D341Med (cell line): Measurements from ENCODE around the gene CACNA2D4.

Source experiments
- DNase-seq: peaks from one replicate; pipeline ENCODE4 v3.0.0; 2012; ENCODE audit warnings: low spot score

Gene CACNA2D4

DNA sequence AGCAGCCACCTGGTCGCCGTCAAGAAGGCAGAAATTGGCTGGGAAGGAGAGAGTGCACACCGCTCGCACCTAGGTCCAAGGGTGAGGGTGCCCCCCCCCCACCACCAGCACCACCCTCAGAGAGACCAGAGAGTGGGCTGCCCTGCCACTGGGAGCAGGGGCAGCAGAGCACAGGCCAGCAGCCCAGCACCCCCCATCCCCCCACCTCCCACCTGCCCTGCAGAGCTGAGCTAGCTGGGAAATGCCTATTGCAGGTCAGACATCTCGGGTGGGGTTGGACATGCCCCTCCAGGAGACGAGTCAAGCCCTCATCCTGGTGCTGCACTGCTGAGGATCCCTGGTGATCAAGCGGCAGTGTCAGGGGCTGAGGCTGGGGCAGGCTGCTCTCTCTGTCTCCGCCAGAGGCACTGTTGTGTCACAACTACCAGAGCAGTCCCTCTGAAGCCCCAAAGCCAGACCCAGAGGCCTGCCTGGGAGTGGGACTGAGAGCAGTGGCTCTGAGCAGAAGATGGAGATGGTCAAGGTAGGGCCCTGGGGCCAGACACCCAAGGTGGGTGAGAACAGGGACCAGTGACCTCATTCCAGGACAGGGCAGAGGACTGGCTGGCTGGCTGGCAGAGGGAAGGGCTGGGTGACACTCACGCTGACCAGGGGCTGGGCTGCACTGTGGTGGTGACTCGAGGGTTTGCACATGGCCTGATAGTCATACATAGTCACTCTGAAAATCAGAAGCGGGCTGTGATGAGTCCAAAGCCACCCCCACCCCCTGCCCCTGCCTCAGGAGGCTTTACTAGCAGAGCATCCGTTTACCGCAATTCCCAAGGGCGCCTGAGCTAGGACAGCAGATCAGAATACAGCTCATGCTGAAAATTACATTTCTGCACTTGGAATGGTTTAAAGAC lies 117.8 kb downstream of the CACNA2D4 start:
- no peak for DNase-seq

DNA sequence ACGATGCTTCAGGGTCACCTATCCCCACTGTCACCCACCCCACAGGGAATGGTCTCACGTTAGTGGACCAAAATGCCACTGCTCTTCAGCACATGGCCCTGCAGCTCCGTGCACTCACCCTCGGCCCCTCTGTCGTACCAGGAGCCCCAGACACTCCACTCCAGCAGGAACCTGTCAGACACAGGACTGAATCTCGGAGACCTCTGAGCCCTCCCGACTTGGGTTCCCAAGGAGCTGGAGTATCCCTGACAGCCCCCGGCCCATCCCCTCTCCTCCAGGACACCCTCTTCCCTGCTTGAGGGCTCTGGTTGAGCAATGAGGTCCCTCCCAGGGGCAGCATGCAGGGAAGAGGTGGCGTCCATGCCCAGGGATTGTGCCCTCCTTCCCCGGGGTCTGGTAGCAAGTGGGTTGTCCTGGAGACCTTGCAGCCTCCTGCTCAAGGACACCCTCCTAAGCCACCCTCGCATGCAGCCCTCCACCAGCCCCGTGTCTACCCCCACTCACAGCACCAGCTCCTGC lies 118.5 kb downstream of the CACNA2D4 start:
- no peak for DNase-seq

DNA sequence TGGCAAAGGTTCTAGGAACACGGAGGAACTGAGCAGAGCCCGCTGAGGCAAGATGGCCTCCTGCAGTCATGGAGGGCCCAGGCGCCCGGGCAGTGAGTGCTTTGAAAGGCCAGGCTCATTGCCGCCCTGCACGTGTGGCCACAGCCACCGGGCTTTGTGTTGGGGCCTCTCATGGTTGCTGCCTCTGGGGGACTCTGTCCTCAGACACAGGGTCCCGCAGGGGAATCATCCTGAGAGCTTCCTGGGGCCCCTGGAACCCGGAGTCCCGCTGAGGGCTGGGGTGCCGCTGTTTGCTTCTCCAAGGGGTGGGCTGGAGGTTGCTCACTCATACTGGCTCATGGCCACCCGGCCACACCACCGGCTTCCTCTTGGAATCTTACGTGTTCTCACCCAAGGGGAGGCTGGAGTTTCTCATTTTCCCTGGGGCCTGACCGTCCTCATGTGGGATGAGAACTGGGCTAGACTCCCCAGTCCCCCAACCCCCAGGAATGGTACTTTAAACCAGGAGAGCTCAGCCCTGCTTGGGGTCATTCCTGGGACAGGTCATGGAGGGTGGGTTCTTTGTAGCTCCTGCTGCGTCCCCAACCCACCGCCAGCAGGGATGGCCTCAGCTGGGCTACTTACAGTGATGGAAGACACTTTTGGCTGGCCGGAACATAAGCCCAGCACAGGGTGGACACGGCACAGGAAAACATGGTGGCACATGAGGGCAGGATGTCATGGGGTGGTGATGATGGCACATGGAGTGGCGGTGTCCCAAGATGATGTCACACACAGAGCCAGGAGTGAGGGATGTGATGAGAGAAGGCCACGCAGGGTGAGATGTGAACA lies 119.2 kb downstream of the CACNA2D4 start:
- no peak for DNase-seq

DNA sequence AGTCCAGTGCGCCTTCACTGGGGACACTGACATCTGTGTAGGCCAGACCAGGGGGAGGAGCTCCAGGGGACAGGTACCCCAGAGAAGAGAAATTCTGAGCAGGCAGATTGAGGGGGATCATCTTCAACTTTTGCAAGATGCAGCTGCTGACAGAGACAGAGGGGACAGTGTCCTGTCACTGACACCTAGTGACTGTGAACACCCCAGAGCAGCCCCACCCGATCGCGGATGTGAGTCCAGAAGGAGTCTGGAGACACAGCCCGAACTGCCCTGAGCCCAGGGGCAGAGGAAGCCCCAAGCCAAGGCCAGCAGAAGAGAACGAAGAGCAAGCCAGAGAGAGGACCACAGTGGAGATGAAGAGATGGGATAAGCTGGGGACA lies 119.8 kb downstream of the CACNA2D4 start:
- DNase-seq, result no peak

DNA sequence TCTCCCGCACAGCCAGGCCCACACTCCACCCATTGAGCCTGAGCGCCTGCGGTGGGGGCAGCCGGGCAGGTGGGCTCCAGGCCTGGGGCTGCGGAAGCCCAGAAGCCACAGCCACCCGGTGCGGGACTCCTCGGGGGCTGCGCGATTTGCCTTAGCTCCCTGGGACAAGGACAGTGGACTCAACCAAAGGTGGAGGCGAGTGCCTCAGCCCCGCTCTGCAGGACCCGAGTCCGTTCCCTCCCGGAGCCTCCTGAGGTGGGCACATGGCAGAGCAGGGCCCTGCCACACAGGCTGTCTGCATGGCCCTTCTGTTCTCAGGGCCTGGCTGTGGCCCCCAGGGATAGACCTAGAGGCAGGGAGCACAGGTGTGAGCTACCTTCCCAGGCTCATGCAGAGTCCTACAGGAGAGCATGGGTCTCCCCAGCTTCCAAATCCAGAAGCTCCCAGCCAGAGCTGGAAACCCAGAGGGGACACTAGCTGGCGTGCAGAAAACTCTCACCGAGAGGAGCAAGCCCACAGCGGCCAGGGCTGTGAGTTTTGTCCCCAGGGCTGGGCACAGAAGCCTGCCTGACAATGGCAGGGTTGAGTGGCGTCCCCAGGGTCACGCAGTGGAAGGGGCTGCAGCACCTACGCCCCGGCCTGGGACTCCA lies 120.3 kb downstream of the CACNA2D4 start:
- no peak for DNase-seq

DNA sequence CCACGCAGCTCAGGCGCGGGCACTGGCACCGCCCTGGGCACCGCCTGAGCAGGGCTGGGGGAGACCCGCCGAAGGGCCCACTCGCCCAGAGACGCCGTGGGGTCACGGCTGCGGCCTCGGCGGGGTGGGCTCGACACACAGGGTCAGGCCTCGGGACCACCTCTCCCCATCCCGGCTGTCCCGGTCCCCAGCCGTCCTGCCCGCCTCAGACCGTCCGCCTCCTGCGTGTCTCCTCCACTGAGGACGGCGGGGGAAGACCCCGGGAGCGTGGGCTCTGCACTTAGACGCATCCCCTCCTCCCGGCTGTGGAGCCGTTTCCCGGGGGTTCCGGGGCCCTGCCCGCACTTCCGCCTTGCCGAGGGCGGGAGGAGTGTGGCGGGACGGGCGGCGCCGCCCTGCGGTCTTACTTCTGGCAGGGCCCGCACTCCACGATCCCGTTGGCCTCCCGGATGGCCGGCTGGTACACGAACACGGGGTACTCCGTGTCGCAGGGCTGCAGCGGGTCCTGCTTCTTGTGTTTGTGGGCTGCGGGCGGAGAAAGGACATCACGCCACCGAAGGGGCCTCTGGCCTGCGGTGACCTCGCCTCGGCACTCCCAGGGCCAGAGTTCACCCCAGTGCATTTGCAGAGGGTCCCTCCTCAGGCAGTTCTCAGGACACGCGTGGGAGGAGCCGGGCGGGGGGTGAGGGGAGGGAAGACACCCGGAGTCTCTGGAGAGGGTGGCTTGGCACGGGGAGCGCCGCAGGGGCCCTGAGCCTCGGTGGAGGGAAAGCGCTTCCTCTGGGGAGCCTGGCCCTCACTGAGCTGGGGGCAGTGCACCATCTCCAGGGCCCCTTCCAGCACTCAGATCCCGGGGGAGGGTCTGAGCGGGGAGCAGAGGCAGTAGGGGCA lies 121.2 kb downstream of the CACNA2D4 start:
- no peak for DNase-seq

DNA sequence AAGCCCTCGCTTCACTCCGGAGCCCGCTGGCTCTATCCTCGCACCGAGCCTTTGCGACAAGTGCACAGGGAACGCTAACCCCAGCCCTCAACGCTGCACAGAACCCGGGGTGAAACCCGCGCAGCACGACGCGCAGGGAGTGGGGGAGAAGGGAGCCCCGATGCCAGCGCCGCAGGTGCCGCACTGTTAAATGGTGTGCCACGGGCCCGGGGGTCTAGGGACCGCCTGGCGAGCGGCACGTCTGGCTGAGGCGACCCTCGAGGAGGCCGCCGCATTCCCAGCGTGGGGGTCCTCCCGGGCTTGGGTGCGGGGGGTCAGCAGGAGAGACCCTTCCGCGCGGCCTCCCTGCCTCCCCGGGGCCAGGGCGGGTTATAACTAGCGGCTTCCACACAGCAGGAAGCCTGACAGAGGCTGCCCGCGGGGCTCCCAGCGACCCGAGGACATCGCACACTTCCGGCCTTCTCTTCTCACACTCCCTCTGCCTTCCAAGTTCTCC lies 121.9 kb downstream of the CACNA2D4 start:
- no peak for DNase-seq

DNA sequence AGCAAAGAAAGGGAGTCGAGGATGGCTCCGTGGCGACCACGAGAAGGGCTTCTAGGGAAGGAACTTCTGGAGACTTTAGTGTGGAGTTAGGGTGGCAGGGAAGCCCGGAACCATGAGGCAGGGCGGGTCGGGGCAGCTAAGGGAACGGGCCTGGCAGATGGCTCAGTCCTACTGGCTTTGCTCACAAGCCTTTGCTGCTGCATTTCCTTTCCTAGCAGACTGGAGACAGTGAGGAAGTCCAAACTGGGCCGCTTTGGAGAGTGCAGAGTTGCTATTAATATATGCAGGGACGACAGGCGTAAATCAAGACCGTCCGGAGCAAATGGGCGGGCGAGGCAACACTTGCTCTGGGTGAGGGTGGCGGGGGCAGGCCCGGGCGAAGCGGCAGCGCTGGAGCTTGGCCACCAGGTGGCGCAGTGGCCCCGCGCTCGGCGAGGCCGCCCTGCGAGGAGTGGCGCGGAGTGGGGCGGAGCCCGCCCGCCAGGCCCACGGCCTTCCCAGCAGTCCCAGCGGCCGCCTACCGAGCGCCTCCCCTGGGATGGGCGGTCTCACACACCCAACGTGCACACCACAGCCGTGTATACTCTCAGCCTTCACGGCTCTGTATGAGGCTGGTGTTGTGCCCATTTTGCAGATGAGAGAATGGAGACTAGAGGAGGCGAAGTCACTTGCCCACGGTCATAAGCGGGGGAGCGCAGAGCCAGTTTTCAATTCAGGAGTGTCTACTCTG lies 122.5 kb downstream of the CACNA2D4 start:
- peak; percentile 97 for DNase-seq

DNA sequence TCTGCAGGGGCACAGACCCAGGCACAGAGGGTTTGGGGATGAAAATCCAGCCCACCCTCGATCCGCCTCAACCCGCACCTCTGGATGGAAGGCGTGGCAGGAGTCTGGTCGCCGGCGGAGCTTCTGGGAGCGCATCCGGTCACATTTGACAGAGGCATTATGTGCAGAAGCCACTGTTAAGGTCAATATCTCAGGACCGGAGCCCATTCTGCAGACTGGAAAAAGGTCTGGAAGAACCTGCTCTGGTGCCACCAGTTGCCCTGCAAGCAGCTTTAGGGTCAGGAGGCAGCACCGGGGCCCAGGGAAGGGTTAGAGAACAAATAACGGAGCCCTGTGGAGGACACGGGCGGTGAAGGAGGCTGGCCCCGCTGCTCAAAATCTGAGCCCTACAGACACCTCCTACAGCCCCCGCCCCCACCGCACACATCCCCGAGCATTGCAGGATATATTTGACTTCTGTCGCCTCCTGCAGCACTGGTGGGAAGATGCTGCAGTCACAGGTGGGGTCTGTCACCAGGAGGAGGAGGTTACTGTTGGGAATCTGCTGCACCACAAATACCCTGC lies 123.1 kb downstream of the CACNA2D4 start:
- DNase-seq, result no peak

DNA sequence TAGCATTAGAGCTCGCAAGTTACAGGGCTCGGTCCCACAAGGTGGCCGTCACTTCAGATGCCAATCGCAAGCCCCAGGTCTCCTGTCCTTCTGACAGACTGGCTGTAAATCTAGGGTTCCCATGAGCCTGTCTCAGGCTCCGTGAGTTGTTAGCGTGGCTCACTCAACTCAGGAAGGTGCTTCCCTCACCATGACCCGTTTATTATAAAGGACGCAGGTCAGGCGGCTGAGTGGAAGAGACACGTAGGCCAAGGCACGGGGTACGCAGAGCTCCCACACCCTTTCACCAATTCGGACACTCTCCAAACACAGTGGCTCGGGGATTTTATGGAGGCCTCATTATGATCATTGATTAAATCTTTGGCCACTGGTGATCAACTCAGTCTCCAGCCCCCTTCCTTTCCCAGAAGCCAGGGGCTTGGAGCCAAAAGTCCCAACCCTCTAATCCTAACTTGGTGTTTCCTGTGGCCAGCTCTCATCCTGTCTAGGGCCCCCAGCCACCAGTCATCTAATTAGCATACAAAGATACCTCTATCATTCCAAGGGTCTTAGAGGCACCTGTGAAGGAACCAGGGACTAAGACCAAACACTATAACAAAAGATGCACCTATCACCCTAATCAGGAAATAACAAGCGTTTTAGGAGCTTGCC lies 123.9 kb downstream of the CACNA2D4 start:
- DNase-seq, result no peak

DNA sequence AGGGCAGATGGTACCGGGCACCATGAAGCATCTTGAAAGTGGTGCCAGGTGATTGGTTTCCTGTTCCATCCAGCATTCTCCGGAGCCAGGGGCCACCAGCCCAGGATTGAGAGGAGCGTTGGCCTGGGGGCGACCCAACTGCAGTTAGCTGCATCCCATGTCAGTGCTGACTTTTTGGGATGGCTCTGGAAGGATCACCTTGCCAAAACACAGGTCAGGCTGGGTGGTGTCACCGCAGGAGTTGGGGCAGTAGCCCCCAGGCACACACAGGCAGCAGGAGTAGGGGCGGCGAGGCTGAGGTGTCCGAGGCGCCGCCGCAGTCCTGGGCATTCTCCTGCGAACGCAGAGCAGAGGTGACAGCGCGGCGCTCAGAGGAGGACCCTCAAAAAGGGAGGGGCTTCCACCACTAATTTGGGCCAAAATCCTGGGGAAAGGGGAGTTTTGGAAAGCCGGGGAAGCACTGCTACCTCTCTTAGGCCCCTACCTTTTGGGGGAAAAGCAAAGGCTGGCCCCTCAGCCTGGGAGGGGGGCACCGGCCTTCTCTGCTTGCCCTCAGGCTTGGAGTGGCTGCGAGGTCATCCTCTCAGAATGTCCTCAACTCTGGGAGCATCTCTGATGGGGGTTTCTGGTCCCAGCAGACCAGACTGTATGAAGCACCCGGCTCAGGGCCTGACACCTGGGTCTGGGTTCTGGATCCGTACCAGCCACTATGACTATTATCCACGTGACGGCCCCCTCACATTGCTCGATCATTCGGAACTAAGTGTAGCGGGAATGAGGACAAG lies 124.8 kb downstream of the CACNA2D4 start:
- no peak for DNase-seq

DNA sequence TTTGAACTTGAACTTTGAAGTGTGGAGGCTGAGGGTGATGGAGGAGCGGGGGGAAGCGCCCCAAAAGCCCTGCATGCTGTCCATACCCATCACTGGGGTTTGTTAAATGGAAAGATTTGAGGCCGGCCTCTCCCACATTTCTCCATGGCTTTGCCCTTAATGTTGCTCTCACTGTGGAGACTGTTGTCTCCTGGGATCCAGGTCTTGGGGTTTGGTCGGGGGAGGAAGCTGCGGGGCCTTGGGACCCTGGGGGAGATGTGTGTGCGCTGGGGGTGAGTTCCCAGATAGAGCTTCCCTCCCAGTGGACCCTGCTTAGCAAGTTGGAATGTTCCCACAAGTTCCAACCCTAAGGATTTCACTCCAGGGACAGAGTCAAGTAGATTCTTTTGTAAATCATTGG lies 126.0 kb downstream of the CACNA2D4 start:
- no peak for DNase-seq

DNA sequence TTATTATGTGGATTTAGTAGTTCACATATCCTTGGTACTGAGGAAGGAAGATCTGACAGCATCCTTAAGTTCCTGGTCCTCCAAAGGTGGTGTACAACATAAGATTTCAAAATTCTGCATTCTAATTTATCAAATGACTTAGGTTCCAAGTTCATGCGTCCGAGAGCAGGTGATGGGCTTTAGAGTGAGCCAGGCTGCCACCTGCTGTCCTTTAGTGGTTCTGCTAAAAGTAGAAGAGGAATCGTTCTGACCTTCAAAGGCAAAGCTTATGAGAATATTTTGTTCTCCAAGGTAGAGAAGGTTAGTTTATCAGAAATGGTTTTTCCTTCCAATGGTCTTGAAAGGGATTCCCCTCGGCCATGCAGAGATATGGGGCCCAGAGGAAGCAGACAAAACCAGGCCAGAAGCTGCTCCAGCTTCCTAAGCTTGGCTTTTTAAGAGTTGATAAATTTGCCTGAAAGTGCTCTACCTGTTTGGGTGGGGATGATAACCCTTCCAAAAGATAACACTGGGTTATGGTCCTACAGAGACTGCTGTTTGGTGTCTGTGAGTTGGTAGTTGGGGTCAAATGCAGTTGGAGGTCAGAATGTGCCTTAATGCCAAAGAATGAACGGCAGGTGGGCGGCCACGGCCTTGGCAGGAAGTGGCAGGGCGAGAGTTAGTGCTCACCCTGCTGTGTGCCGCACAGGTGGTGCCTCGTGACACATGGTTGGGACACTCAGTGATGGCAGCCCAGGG lies 127.2 kb downstream of the CACNA2D4 start:
- DNase-seq, result peak; percentile 71

DNA sequence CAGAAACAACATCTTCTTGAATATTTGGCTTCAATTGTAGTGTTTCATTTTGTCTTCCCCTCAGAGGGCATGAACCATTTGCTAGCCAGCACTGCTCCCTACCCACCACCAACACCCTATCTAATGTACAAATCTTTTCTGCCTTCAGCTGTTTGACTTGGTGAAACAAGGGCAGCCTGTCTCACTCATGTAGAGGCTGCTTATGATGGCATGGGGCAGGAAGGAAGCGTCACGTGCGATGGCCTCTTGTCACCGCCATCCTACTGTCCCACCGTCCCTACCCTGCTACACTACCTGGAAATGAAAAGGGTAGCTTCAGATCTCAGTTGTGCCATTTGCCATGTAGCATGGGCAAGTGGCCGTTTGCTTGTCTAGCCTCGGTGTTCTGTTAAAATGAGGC lies 128.0 kb downstream of the CACNA2D4 start:
- no peak for DNase-seq

DNA sequence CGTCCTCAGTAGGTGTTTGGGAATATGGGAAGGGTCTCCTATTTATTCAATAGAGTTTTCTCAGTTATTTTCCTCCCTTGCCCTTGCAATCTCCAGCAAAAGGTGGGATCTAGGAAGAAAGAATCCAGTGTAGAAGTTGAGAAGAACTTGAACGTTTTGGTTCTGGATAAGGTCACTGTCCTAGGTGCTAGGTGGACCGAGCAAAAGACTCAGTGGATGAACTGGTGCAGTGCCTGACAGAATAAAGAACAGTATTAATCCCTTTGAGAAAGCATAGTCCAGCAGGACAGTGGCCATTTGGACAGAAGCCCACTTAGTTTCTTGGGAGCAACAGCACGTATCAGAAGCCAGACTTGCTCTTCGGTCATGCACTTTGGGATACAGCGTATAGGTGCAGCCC lies 130.7 kb downstream of the CACNA2D4 start:
- no peak for DNase-seq

DNA sequence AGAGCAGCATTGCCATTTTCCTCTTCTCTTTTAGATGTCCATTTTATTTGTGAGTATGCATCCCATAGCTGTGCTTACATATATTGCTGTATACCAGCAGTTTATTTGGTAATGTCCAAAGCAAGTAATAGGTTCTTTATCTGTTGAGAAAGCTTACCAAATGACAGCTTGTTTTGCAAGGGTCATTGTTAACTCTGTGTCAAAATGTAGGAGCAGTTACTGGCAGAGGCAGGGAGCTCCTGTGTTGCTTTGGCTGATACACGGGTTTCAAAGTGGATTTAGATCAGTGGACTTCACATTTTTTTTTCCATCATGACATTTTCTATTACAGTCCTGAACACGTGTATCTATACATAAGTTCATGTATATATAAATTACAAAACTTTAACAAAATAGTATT lies 136.2 kb downstream of the CACNA2D4 start:
- DNase-seq, result no peak

DNA sequence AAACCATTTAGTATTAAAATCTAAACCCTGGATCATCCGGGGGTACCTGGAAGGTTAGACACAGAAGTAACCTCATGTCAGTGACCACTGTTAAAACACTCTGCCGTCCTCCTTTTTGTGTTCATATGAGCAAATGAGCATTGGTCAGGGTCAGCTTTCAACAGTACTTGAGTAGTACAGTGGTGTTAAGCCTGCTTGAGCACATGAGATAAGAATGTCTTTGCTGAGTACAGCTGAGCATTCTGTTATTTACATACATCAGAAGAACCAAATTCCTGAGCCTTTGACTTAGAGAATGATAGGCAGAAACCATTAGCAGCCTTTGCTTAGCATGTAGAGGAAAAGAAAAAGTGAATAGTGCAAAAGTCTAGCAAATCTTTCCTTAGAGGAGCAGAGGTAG lies 136.7 kb downstream of the CACNA2D4 start:
- no peak for DNase-seq

DNA sequence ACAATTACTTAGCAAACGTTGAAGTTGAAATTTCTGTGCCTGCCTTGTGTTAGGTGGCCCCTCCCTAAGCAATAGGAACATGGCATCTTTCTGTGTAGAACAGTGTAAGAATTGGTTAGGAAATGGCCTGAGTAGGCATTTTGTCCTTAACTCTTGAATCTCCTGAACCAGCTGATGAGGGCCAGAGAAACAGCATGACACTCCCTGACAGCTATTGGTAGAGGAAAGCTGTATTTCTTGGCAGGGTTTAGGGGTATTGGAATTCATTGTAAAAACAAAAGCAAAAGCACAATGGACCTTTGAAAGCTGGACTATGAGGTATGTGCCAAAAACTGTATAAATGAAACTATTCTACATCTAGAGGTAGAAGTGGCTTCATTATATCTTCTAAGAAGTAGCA lies 138.7 kb downstream of the CACNA2D4 start:
- DNase-seq, result no peak
